ENCODE data around the gene AMFR. TPM values are rescaled to one million over a fixed set of nuclear protein-coding genes. Genes with fewer than 3 reads are reported as not detected.

Gene AMFR
- polyA plus RNA-seq, 1 donor (not counting 4 experiments of a cell fraction or from before 2014, with no cell fraction given), result 36.9 TPM

DNA sequence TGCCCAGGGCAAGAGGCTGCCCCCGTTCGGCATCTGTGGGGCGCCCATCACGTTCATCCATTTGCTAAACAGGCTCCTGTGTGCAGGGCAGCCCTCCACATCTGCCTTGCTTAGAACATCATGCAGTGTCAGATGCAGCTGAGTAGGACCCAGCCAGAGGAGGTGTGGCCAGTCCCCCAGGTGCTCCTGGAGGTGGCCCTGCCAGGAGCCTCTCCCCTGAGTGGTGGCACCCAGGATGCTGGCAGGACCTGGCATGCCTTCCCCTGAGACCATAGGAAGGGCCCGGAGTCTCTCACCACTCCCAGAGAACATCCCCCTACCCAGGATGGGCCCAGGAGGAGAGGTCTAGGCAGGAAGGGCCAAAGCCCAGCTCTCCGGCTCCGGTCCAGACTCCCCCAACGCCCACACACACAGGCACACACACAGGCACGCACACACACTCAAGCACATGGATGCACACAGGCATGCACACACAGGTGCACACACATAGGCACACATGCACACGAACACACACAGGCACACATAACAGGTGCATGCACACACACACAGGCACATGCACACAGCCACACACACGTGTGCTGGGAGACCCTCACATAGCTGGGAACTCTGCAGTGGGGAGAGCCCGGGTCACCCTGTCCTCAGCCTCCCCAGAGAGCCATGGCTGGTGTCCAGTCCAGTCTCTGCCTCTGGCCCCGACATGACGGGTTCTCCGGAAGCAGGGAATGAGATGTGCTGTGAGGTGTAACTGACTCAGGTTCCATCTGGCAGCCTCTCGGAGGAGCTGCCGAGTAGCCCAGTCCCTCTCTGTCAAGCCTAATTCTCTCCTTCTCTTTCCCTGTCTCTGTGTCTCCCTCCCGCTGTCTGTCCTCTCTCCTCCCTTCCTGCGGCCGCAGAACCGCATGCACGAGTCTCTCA is 74.6 kb downstream of the AMFR start:
- no peak overlapping the region for H3K9ac ChIP-seq (ENCODE audit: control insufficient read depth, extremely low read depth, insufficient read depth, low read length)
- no peaks in the 10 kb centered on the region for H3K9me3 ChIP-seq (ENCODE audit: control insufficient read depth, low read depth, low read length)
- H3K4me2 ChIP-seq (ENCODE audit: control insufficient read depth, extremely low read depth, insufficient read depth, low read depth, low read length), result no peak overlapping the region
- TF ChIP-seq EZH2 (IDR thresholded peaks at IDR 0.05; ENCODE audit: low read length), result peak; percentile 30
- TF ChIP-seq, protein P1, sequence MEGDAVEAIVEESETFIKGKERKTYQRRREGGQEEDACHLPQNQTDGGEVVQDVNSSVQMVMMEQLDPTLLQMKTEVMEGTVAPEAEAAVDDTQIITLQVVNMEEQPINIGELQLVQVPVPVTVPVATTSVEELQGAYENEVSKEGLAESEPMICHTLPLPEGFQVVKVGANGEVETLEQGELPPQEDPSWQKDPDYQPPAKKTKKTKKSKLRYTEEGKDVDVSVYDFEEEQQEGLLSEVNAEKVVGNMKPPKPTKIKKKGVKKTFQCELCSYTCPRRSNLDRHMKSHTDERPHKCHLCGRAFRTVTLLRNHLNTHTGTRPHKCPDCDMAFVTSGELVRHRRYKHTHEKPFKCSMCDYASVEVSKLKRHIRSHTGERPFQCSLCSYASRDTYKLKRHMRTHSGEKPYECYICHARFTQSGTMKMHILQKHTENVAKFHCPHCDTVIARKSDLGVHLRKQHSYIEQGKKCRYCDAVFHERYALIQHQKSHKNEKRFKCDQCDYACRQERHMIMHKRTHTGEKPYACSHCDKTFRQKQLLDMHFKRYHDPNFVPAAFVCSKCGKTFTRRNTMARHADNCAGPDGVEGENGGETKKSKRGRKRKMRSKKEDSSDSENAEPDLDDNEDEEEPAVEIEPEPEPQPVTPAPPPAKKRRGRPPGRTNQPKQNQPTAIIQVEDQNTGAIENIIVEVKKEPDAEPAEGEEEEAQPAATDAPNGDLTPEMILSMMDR (optimal IDR thresholded peaks at IDR 0.05 in 1 of 3, IDR thresholded peaks at IDR 0.05 in 1 of 3, conservative IDR thresholded peaks at IDR 0.05 in 1 of 3; ENCODE audit: extremely low read depth in 1 of 3, insufficient read depth in 2 of 3, low read length in 3 of 3), result no peak
- FAIRE-seq (no peak), DNase-seq (ENCODE audit: low read depth, low spot score) (no peak)
- H3K4me3 ChIP-seq (ENCODE audit: control insufficient read depth in 2 of 3, extremely low read depth in 1 of 3, insufficient read depth in 2 of 3, low read depth in 1 of 3, low read length in 3 of 3), result no peak overlapping the region
- no peak overlapping the region for H3K27ac ChIP-seq (ENCODE audit: control insufficient read depth, insufficient read depth, low read length)
- no peaks in the 10 kb centered on the region for H3K9me1 ChIP-seq (ENCODE audit: control insufficient read depth, extremely low read depth, insufficient read depth, low read length)
- H2AFZ ChIP-seq (ENCODE audit: control insufficient read depth, low read length), result no peak overlapping the region
- no peaks in the 10 kb centered on the region for H3K4me1 ChIP-seq (ENCODE audit: control insufficient read depth, extremely low read depth, insufficient read depth, low read length)
- dilution Hi-C loops (cut with MboI; ENCODE audit: extremely low pct_ligation_motif_present, low sequenced_read_pairs), result no loop called here
- H3K27me3 ChIP-seq (ENCODE audit: control insufficient read depth, extremely low read depth, insufficient read depth, low read length), result peaks cover 16% of the 10 kb centered on the region
- H3K79me2 ChIP-seq (ENCODE audit: control insufficient read depth, insufficient read depth, low read length), result no peaks in the 10 kb centered on the region
- no peaks in the 10 kb centered on the region for H4K20me1 ChIP-seq (ENCODE audit: control insufficient read depth, extremely low read depth, insufficient read depth, low read length)
- no peaks in the 10 kb centered on the region for H3K36me3 ChIP-seq (ENCODE audit: control insufficient read depth in 2 of 2, extremely low read depth in 1 of 2, insufficient read depth in 2 of 2, low read length in 2 of 2)

DNA sequence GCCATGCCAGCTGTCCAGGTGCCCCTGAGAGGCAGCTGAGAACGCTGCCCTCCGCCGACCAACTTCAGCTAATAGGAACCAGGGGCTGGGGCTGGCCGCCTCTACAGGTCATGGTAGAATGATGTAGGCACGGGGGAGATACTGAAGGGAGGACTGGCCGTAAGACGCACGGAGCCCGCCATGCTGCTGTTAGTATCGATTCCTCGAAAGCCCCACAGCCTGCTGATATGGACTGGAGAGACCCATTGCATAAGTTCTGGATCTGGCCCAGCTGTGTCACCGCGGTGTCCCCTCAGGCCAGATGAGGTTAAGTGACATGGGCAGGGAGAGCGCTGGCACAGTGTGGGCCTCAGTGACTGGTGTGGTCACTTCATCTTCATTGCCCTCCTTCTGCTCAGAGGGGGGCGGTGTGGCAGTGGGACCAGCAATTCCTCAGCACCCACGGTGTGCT is 75.6 kb downstream of the AMFR start:
- Histone ChIP-seq H3K4me1 (ENCODE audit: control insufficient read depth, extremely low read depth, insufficient read depth, low read length) (peaks cover 4% of the 10 kb centered on the region), H3K27me3 (ENCODE audit: control insufficient read depth, extremely low read depth, insufficient read depth, low read length) (peaks cover 16% of the 10 kb centered on the region), H3K79me2 (ENCODE audit: control insufficient read depth, insufficient read depth, low read length) (no peaks in the 10 kb centered on the region), H4K20me1 (ENCODE audit: control insufficient read depth, extremely low read depth, insufficient read depth, low read length) (no peaks in the 10 kb centered on the region), H3K4me2 (ENCODE audit: control insufficient read depth, extremely low read depth, insufficient read depth, low read depth, low read length) (no peak overlapping the region), H3K9me3 (ENCODE audit: control insufficient read depth, low read depth, low read length) (no peaks in the 10 kb centered on the region), H3K9ac (ENCODE audit: control insufficient read depth, extremely low read depth, insufficient read depth, low read length) (no peak overlapping the region), H3K27ac (ENCODE audit: control insufficient read depth, insufficient read depth, low read length) (no peak overlapping the region), H3K36me3 (ENCODE audit: control insufficient read depth in 2 of 2, extremely low read depth in 1 of 2, insufficient read depth in 2 of 2, low read length in 2 of 2) (no peaks in the 10 kb centered on the region), H3K4me3 (ENCODE audit: control insufficient read depth in 2 of 3, extremely low read depth in 1 of 3, insufficient read depth in 2 of 3, low read depth in 1 of 3, low read length in 3 of 3) (no peak overlapping the region), H2AFZ (ENCODE audit: control insufficient read depth, low read length) (no peak overlapping the region), H3K9me1 (ENCODE audit: control insufficient read depth, extremely low read depth, insufficient read depth, low read length) (no peaks in the 10 kb centered on the region)
- DNase-seq (ENCODE audit: low read depth, low spot score) (no peak), FAIRE-seq (no peak)
- dilution Hi-C loops (cut with MboI; ENCODE audit: extremely low pct_ligation_motif_present, low sequenced_read_pairs), result no loop called here
- TF ChIP-seq, protein P1 (optimal IDR thresholded peaks at IDR 0.05 in 1 of 3, IDR thresholded peaks at IDR 0.05 in 1 of 3, conservative IDR thresholded peaks at IDR 0.05 in 1 of 3; ENCODE audit: extremely low read depth in 1 of 3, insufficient read depth in 2 of 3, low read length in 3 of 3), result no peak
- no peak for TF ChIP-seq EZH2 (IDR thresholded peaks at IDR 0.05; ENCODE audit: low read length)

Data from keratinocyte (primary cell).